ENCODE measurements around the gene TVP23A.
A peak's percentile ranks its signal among the peaks of the same experiment; 100 is the strongest.

TVP23A gene

DNA sequence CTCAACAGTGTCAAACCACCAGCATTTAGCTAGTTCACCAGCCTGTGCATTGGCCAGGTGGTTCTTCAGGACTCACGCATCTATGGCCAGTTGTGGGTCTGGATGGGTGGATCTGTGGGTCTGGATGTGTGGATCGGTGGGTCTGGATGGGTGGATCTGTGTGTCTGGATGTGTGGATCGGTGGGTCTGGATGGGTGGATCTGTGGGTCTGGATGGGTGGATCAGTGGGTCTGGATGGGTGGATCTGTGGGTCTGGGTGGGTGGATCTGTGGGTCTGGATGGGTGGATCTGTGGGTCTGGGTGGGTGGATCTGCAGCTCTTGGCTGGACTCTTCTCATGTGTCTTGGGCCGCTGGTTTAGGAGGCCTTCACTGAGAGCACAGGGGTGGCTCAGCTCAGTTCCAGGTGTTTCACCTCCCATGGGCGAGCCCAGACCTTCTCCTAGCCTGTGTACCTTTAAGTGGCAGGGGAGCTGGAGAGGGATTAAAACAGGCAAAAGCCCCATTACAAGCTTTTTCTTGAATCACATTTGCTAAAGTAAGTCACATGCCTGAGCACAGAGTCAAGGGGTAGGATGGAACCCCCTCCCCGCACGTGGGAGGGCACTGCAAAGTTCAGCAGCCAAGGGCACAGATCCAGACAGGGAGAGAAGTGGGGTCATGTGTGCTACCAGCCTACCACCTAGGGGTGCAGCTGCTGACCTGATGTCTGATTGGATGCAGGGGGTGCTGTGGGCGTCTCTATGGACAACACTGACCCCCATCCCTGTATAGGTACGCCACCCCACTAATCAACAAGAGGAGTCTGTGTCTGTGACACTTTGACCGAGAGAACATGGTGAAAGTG lies 78.4 kb downstream of the TVP23A start:
- Histone ChIP-seq H2AFZ (ENCODE audit: low read depth, low read length) (no peak overlapping the region), H3K79me2 (ENCODE audit: insufficient read depth, low read length) (peaks cover 8% of the 10 kb centered on the region), H3K9me3 (ENCODE audit: insufficient read depth, low read length, severe bottlenecking) (no peaks in the 10 kb centered on the region), H3K36me3 (ENCODE audit: insufficient read depth, low read length) (no peaks in the 10 kb centered on the region), H3K4me3 (ENCODE audit: low read depth in 1 of 2, low read length in 2 of 2) (no peak overlapping the region), H3K27me3 (ENCODE audit: insufficient read depth, low read length, poor library complexity) (no peaks in the 10 kb centered on the region), H3K4me1 (ENCODE audit: insufficient read depth, low read length) (peaks cover 27% of the 10 kb centered on the region), H4K20me1 (ENCODE audit: insufficient read depth, low read length) (no peaks in the 10 kb centered on the region), H3K27ac (ENCODE audit: low read length) (no peak overlapping the region), H3K9ac (ENCODE audit: low read depth, low read length) (no peak overlapping the region), H3K4me2 (ENCODE audit: insufficient read depth, low read length) (no peak overlapping the region)
- ATAC-seq (ENCODE audit: insufficient read depth, low read depth) (no peak), DNase-seq (no peak)
- TF ChIP-seq EZH2 (IDR thresholded peaks at IDR 0.05; ENCODE audit: borderline replicate concordance, low read depth, low read length, severe bottlenecking), result no peak
- no peak for TF ChIP-seq CTCF (IDR thresholded peaks at IDR 0.05; ENCODE audit: borderline replicate concordance, extremely low read depth, low read length, poor library complexity, severe bottlenecking)

DNA sequence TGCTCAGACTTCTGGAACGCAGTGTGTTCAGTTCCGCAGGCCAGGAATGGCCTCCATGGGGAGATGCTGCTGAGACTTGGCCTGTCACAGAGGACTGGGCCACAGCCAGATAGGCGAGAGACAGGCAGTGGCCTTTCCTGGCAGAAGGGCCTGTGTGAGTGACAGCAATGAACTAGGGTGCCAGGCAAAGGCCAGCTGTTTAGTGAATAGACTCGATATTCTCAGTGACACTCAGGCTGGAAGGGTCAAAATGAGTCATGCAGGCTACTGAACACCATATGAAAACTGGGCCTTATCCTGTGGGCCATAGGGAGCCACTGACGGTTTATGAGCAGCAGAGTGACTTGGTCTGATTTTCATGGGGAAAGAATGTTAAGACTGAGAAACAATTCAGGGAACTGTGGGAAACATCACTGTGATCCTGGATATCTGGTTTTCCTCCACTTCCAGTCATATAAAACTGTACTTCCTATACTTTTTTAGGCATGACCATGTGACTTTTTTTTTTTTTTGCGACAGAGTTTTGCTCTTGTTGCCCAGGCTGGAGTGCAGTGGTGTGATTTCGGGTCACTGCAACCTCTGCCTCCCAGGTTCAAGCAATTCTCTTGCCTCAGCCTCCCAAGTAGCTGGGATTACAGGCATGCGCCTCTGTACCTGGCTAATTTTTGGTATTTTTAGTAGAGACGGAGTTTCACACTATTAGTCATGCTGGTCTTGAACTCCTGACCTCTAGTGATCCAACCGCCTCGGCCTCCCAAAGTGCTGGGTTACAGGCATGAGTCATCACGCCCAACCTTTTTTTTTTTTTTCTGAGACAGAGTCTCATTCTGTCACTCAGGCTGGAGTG lies 80.1 kb downstream of the TVP23A start:
- Histone ChIP-seq H3K27ac (ENCODE audit: low read length) (no peak overlapping the region), H3K79me2 (ENCODE audit: insufficient read depth, low read length) (no peaks in the 10 kb centered on the region), H3K9ac (ENCODE audit: low read depth, low read length) (no peak overlapping the region), H3K27me3 (ENCODE audit: insufficient read depth, low read length, poor library complexity) (no peaks in the 10 kb centered on the region), H3K4me1 (ENCODE audit: insufficient read depth, low read length) (peaks cover 17% of the 10 kb centered on the region), H3K4me2 (ENCODE audit: insufficient read depth, low read length) (no peak overlapping the region), H2AFZ (ENCODE audit: low read depth, low read length) (0 out of 2 replicates have a peak overlapping the region, but pooled peaks have one; percentile 51), H3K36me3 (ENCODE audit: insufficient read depth, low read length) (no peaks in the 10 kb centered on the region), H4K20me1 (ENCODE audit: insufficient read depth, low read length) (no peaks in the 10 kb centered on the region), H3K4me3 (ENCODE audit: low read depth in 1 of 2, low read length in 2 of 2) (no peak overlapping the region), H3K9me3 (ENCODE audit: insufficient read depth, low read length, severe bottlenecking) (no peaks in the 10 kb centered on the region)
- ATAC-seq (ENCODE audit: insufficient read depth, low read depth), result no peak
- TF ChIP-seq EZH2 (IDR thresholded peaks at IDR 0.05; ENCODE audit: borderline replicate concordance, low read depth, low read length, severe bottlenecking) (no peak), CTCF (IDR thresholded peaks at IDR 0.05; ENCODE audit: borderline replicate concordance, extremely low read depth, low read length, poor library complexity, severe bottlenecking) (no peak)
- no peak for DNase-seq

DNA sequence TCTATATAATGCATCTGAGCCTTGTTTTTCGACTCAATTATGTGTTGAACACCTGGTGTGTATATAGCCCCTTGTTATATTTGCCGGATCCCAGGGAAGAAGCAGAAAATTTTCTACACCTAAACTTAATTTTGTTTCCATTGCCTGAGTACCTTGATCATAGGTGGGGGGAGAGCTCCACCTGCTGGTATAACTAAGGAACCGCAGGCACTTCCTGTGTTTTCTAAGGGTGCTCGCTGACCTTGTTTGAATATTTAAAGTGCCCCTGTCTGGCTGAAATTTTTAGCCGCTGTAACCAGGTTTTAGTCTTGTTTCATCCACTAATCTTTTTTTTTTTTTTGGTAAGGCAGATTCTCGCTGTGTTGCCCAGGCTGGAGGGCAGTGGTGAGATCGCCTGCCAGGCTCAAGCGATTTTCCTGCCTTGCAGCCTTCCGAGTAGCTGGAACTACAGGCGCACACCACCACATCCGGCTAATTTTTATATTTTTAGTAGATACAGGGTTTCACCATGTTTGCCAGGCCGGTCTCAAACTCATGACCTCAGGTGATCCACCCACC lies 81.4 kb downstream of the TVP23A start:
- Histone ChIP-seq H3K9me3 (ENCODE audit: insufficient read depth, low read length, severe bottlenecking) (no peaks in the 10 kb centered on the region), H3K36me3 (ENCODE audit: insufficient read depth, low read length) (no peaks in the 10 kb centered on the region), H3K4me1 (ENCODE audit: insufficient read depth, low read length) (peaks cover 8% of the 10 kb centered on the region), H3K4me2 (ENCODE audit: insufficient read depth, low read length) (peak overlapping the region; percentile 39; the same call in 1 of the 2 replicates), H3K9ac (ENCODE audit: low read depth, low read length) (peak overlapping the region; percentile 38), H3K27me3 (ENCODE audit: insufficient read depth, low read length, poor library complexity) (no peaks in the 10 kb centered on the region), H2AFZ (ENCODE audit: low read depth, low read length) (peak overlapping the region; percentile 75), H3K4me3 (ENCODE audit: low read depth in 1 of 2, low read length in 2 of 2) (no peak overlapping the region), H3K79me2 (ENCODE audit: insufficient read depth, low read length) (no peaks in the 10 kb centered on the region), H3K27ac (ENCODE audit: low read length) (peak overlapping the region; percentile 64), H4K20me1 (ENCODE audit: insufficient read depth, low read length) (no peaks in the 10 kb centered on the region)
- peak; percentile 91 for ATAC-seq (ENCODE audit: insufficient read depth, low read depth)
- DNase-seq, result peak; percentile 74
- no peak for TF ChIP-seq EZH2 (IDR thresholded peaks at IDR 0.05; ENCODE audit: borderline replicate concordance, low read depth, low read length, severe bottlenecking)
- TF ChIP-seq CTCF (IDR thresholded peaks at IDR 0.05; ENCODE audit: borderline replicate concordance, extremely low read depth, low read length, poor library complexity, severe bottlenecking), result peak; percentile 96

All from DND-41 (cell line).